Liver (tissue), 9 donors: ENCODE measurements around the gene CCKAR. TPM values are rescaled to one million over a fixed set of nuclear protein-coding genes. Genes with fewer than 3 reads are reported as not detected.

Experiments used
- DNase-seq: peaks from one replicate; pipeline ENCODE4 v3.0.0-alpha.2; 2017; ENCODE audit warnings: low spot score
- H3K27ac ChIP-seq, 2 donors: one replicate each; pipeline ENCODE4 v1.7.0; 2013; ENCODE audit warnings: inconsistent platforms in 2 of 2, low read length in 2 of 2, control low read depth in 1 of 2, low read depth in 1 of 2, mild to moderate bottlenecking in 1 of 2
- H3K27me3 ChIP-seq, 4 donors: one replicate each; pipeline versions ENCODE4 v1.6.1 to v1.7.0; 2013; ENCODE audit warnings: low read length in 3 of 4, inconsistent platforms in 1 of 4, mild to moderate bottlenecking in 1 of 4, moderate library complexity in 1 of 4; ENCODE audit not compliant: control insufficient read depth in 4 of 4, insufficient read depth in 4 of 4
- H3K36me3 ChIP-seq, 4 donors: one replicate each; pipeline versions ENCODE4 v1.6.1 to v1.7.0; 2013; ENCODE audit warnings: low read length in 3 of 4, mild to moderate bottlenecking in 3 of 4, low read depth in 1 of 4, moderate library complexity in 1 of 4; ENCODE audit not compliant: control insufficient read depth in 4 of 4, insufficient read depth in 3 of 4
- H3K4me1 ChIP-seq, 4 donors: one replicate each; pipeline versions ENCODE4 v1.6.1 to v1.7.0; 2013; ENCODE audit warnings: low read length in 3 of 4, mild to moderate bottlenecking in 3 of 4, moderate library complexity in 1 of 4; ENCODE audit not compliant: control insufficient read depth in 4 of 4, insufficient read depth in 4 of 4
- H3K4me3 ChIP-seq, 3 donors: one replicate each; pipeline versions ENCODE4 v1.6.1 to v1.7.0; 2013; ENCODE audit warnings: low read length in 3 of 3, control low read depth in 1 of 3, low read depth in 1 of 3, mild to moderate bottlenecking in 1 of 3
- H3K9ac ChIP-seq, 2 donors: one replicate each; pipeline ENCODE4 v1.7.0; 2013; ENCODE audit warnings: low read length in 2 of 2, mild to moderate bottlenecking in 2 of 2, moderate library complexity in 2 of 2, control low read depth in 1 of 2, low read depth in 1 of 2
- H3K9me3 ChIP-seq, 4 donors: one replicate each; pipeline versions ENCODE4 v1.6.1 to v1.7.0; 2013; ENCODE audit warnings: low read length in 3 of 4; ENCODE audit not compliant: control insufficient read depth in 4 of 4
- ATF3 ChIP-seq: IDR thresholded peaks from 2 replicates; pipeline ENCODE4 v1.6.1; 2016; ENCODE audit warnings: antibody characterized with exemption
- EGR1 ChIP-seq, 2 donors: IDR thresholded peaks; 2 replicates each; pipeline ENCODE4 v1.6.1; 2016 to 2018; ENCODE audit warnings: antibody characterized with exemption in 2 of 2, low read depth in 2 of 2
- FOXA1 ChIP-seq: IDR thresholded peaks from 2 replicates; pipeline ENCODE4 v1.6.1; 2016; ENCODE audit warnings: antibody characterized with exemption
- FOXA2 ChIP-seq: IDR thresholded peaks from 2 replicates; pipeline ENCODE4 v1.6.1; 2016; ENCODE audit warnings: antibody characterized with exemption
- GABPA ChIP-seq, 2 donors: IDR thresholded peaks in 1 of 2; conservative IDR thresholded peaks in 1 of 2; 2 replicates each; pipeline ENCODE4 v1.6.1; 2016; ENCODE audit warnings: antibody characterized with exemption in 2 of 2, mild to moderate bottlenecking in 1 of 2, moderate library complexity in 1 of 2
- HNF4A ChIP-seq, 2 donors: conservative IDR thresholded peaks; 2 replicates each; pipeline ENCODE4 v1.6.1; 2016; ENCODE audit warnings: antibody characterized with exemption in 2 of 2, mild to moderate bottlenecking in 2 of 2
- HNF4G ChIP-seq: IDR thresholded peaks from 2 replicates; pipeline ENCODE4 v1.6.1; 2016; ENCODE audit warnings: antibody characterized with exemption
- JUND ChIP-seq, 2 donors: IDR thresholded peaks; 2 replicates each; pipeline ENCODE4 v1.6.1; 2016; ENCODE audit warnings: antibody characterized with exemption in 2 of 2
- MAX ChIP-seq: IDR thresholded peaks from 2 replicates; pipeline ENCODE4 v1.6.1; 2016; ENCODE audit warnings: antibody characterized with exemption
- NR2F2 ChIP-seq: IDR thresholded peaks from 2 replicates; pipeline ENCODE4 v1.6.1; 2016; ENCODE audit warnings: antibody characterized with exemption
- RAD21 ChIP-seq, 2 donors: IDR thresholded peaks; 2 replicates each; pipeline ENCODE4 v1.6.1; 2016; ENCODE audit warnings: antibody characterized with exemption in 2 of 2, mild to moderate bottlenecking in 2 of 2
- RXRA ChIP-seq, 2 donors: IDR thresholded peaks; 2 replicates each; pipeline ENCODE4 v1.6.1; 2017 to 2018; ENCODE audit warnings: antibody characterized with exemption in 2 of 2, mild to moderate bottlenecking in 1 of 2
- SP1 ChIP-seq: IDR thresholded peaks from 2 replicates; pipeline ENCODE4 v1.6.1; 2018; ENCODE audit warnings: antibody characterized with exemption, mild to moderate bottlenecking
- TAF1 ChIP-seq: conservative IDR thresholded peaks from 2 replicates; pipeline ENCODE4 v1.6.1; 2016; ENCODE audit warnings: antibody characterized with exemption, mild to moderate bottlenecking
- YY1 ChIP-seq: IDR thresholded peaks from 2 replicates; pipeline ENCODE4 v1.6.1; 2016; ENCODE audit warnings: antibody characterized with exemption, mild to moderate bottlenecking
- ZBTB33 ChIP-seq: IDR thresholded peaks from 2 replicates; pipeline ENCODE4 v1.6.1; 2016; ENCODE audit warnings: antibody characterized with exemption
- WGBS: extraction: QIAGEN DNeasy Blood & Tissue Kit; methylation state at CpG from one replicate; pipeline ENCODE4 v1.1.7; 2013; 5-methylcytosine and 5-hydroxymethylcytosine counted together
- polyA plus RNA-seq, 2 donors: library from polyadenylated mRNA; stranded (reverse) in 1 of 2; unstranded in 1 of 2; fragments of 200-250 nt in 1 of 2; fragments of >200 nt in 1 of 2; fragmentation: Nextera tagmentation in 1 of 2; extraction: Ambion mirVana in 1 of 2; gene quantifications; one replicate each; pipeline versions ENCODE4 v1.2.1 to v1.2.3, GENCODE V29; 2013 to 2015
- total RNA-seq, 2 donors: library from RNA; depleted of rRNA; stranded (reverse); fragments of >200 nt; gene quantifications; one replicate each; pipeline ENCODE4 v1.2.3, GENCODE V29; 2014
- TF ChIP-seq, protein P1 (sequence below): IDR thresholded peaks from 2 replicates; pipeline ENCODE4 v1.6.1; 2016; ENCODE audit warnings: antibody characterized with exemption, mild to moderate bottlenecking
- TF ChIP-seq, protein P2 (sequence below): fragments of 150-350 bp; IDR thresholded peaks from 2 replicates; pipeline ENCODE4 v1.5.1; 2017; ENCODE audit warnings: improper control_type of control experiment, low read depth, low read length; ENCODE audit not compliant: missing input control
- donor health status: healthy.
- donor health status: healthy.
- donor health status: healthy.
- donor health status: healthy.
- donor health status: healthy.

CCKAR gene
- total and polyA plus RNA-seq, 4 donors: not detected

DNA sequence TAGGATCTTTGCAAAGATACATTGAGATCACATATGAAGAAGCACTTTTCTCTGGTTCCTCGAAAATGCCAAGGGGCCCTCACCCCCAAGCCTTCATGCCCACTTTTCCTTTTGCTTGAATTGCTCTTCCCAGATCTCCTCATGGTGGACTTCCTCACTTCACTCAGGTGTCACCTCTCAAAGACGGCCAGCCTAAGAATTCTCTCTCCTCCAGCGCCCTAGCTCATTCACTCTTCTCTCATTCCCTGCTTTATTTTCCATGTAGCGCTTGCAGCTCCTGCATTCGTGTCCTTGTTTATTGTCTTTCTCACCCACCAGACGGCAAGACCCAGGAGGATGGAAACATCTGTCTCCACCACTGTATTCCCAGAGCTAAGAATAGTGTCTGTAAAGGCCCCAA, 32.9 kb downstream of the CCKAR start:
- Histone ChIP-seq H3K4me1 (no peaks in the 10 kb centered on the region), H3K9me3 (peaks cover 0 to 3% (median under 1%) of the 10 kb centered on the region in 4 donors), H3K9ac (no peak overlapping the region), H3K4me3 (no peak overlapping the region), H3K36me3 (no peaks in the 10 kb centered on the region), H3K27me3 (no peaks in the 10 kb centered on the region), H3K27ac (no peak overlapping the region)
- 94% methylated on average over 6 of the region's 6 CpGs for whole genome bisulfite sequencing
- no peak for TF ChIP-seq NR2F2
- TF ChIP-seq HNF4G: no peak
- no peak for TF ChIP-seq FOXA1
- TF ChIP-seq EGR1 (IDR thresholded peaks at IDR 0.05; ENCODE audit: low read depth in 2 of 2): no peak
- no peak for TF ChIP-seq ZBTB33
- no peak for TF ChIP-seq YY1
- TF ChIP-seq RXRA (IDR thresholded peaks at IDR 0.05): no peak
- no peak for TF ChIP-seq RAD21 (IDR thresholded peaks at IDR 0.05)
- TF ChIP-seq SP1: no peak
- no peak for TF ChIP-seq FOXA2
- TF ChIP-seq, protein P1, sequence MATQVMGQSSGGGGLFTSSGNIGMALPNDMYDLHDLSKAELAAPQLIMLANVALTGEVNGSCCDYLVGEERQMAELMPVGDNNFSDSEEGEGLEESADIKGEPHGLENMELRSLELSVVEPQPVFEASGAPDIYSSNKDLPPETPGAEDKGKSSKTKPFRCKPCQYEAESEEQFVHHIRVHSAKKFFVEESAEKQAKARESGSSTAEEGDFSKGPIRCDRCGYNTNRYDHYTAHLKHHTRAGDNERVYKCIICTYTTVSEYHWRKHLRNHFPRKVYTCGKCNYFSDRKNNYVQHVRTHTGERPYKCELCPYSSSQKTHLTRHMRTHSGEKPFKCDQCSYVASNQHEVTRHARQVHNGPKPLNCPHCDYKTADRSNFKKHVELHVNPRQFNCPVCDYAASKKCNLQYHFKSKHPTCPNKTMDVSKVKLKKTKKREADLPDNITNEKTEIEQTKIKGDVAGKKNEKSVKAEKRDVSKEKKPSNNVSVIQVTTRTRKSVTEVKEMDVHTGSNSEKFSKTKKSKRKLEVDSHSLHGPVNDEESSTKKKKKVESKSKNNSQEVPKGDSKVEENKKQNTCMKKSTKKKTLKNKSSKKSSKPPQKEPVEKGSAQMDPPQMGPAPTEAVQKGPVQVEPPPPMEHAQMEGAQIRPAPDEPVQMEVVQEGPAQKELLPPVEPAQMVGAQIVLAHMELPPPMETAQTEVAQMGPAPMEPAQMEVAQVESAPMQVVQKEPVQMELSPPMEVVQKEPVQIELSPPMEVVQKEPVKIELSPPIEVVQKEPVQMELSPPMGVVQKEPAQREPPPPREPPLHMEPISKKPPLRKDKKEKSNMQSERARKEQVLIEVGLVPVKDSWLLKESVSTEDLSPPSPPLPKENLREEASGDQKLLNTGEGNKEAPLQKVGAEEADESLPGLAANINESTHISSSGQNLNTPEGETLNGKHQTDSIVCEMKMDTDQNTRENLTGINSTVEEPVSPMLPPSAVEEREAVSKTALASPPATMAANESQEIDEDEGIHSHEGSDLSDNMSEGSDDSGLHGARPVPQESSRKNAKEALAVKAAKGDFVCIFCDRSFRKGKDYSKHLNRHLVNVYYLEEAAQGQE: no peak
- TF ChIP-seq, protein P2, sequence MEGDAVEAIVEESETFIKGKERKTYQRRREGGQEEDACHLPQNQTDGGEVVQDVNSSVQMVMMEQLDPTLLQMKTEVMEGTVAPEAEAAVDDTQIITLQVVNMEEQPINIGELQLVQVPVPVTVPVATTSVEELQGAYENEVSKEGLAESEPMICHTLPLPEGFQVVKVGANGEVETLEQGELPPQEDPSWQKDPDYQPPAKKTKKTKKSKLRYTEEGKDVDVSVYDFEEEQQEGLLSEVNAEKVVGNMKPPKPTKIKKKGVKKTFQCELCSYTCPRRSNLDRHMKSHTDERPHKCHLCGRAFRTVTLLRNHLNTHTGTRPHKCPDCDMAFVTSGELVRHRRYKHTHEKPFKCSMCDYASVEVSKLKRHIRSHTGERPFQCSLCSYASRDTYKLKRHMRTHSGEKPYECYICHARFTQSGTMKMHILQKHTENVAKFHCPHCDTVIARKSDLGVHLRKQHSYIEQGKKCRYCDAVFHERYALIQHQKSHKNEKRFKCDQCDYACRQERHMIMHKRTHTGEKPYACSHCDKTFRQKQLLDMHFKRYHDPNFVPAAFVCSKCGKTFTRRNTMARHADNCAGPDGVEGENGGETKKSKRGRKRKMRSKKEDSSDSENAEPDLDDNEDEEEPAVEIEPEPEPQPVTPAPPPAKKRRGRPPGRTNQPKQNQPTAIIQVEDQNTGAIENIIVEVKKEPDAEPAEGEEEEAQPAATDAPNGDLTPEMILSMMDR: no peak
- no peak for TF ChIP-seq JUND (IDR thresholded peaks at IDR 0.05)
- TF ChIP-seq MAX: no peak
- no peak for TF ChIP-seq GABPA (IDR thresholded peaks at IDR 0.05 in 1 of 2, conservative IDR thresholded peaks at IDR 0.05 in 1 of 2)
- no peak for TF ChIP-seq ATF3
- TF ChIP-seq TAF1: no peak
- TF ChIP-seq HNF4A (conservative IDR thresholded peaks at IDR 0.05): no peak
- no peak for DNase-seq
